A549 (cell line): ENCODE measurements around the gene DSCAM.

Experiments
- KDM1A ChIP-seq: fragments of 200-600 bp; sonication (generic); IDR thresholded peaks from 2 replicates; pipeline ENCODE4 v1.6.1; 2016; ENCODE audit warnings: low read depth, mild to moderate bottlenecking
- PHF8 ChIP-seq: fragments of 200-600 bp; sonication (generic); IDR thresholded peaks from 2 replicates; pipeline ENCODE4 v1.6.1; 2016; ENCODE audit warnings: low read depth, mild to moderate bottlenecking, antibody characterized with exemption, moderate library complexity, borderline replicate concordance
- POLR2A ChIP-seq: IDR thresholded peaks from 2 replicates; pipeline ENCODE4 v1.6.1; 2012; ENCODE audit warnings: mild to moderate bottlenecking, low read length

GRCh38 chr21:40472013-40472412, 374.9 kb downstream of the DSCAM start:
- no peak for TF ChIP-seq KDM1A
- no peak for TF ChIP-seq POLR2A
- no peak for TF ChIP-seq PHF8
